K562 (cell line): ENCODE data around the gene POLD2. TPM values are rescaled to one million over a fixed set of nuclear protein-coding genes. Genes with fewer than 3 reads are reported as not detected.

ENCODE experiments used
- ATAC-seq: fragments of 200-7000 bp; cut with Tn5 transposase; 3 replicates; pipeline ENCODE4 v1.9.1; 2020; ENCODE audit warnings: moderate library complexity
- BruUV-seq: library from RNA; stranded (reverse); fragments of 400-500 nt; replicated peaks from 2 replicates; lab custom pipeline; 2021; lab: Mats Ljungman, UMichigan
- CTCF ChIA-PET: fragments of 300-600 bp; formaldehyde crosslinking; extraction: SDS; loops from one replicate; lab custom pipeline; 2021; ENCODE audit warnings: low intra/inter-chr PET ratio; lab: Yijun Ruan, JAX
- POLR2A ChIA-PET: fragments of 300-600, 350-650 bp; sonication (Branson Sonifier 250); formaldehyde crosslinking; extraction: SDS; loops from one replicate; lab custom pipeline; 2021; ENCODE audit warnings: antibody characterized with exemption, inconsistent platforms; lab: Yijun Ruan, JAX
- DNase-seq, 4 experiments: peaks; one replicate each; pipeline versions ENCODE4 v3.0.0 to v3.0.0-alpha.2; 2011 to 2018; ENCODE audit warnings: low spot score in 3 of 4, mixed read lengths in 3 of 4; ENCODE audit errors: extremely low read depth in 1 of 4
- FAIRE-seq: peaks from 2 replicates; lab custom pipeline; 2011; peaks lifted over from hg19 to GRCh38; lab: Jason Lieb, UNC
- H2AFZ ChIP-seq: 2 replicates; pipeline ENCODE4 v1.6.0; 2011; ENCODE audit warnings: low read depth, low read length, control low read depth, inconsistent platforms
- H3K27ac ChIP-seq: fragments of 200-600 bp; 3 replicates; pipeline ENCODE4 v1.8.0; 2011; ENCODE audit warnings: low read depth, mild to moderate bottlenecking, control low read depth, inconsistent platforms, low read length, moderate library complexity, mixed read lengths; ENCODE audit errors: extremely low read depth
- H3K27me3 ChIP-seq, 2 experiments: fragments of 300-600 bp in 1 of 2; 2 replicates in 1 of 2; 3 replicates in 1 of 2; pipeline versions ENCODE4 v1.6.0 to v1.8.0; 2011; ENCODE audit warnings: inconsistent platforms in 2 of 2, low read length in 2 of 2, mild to moderate bottlenecking in 1 of 2, mixed read lengths in 1 of 2, moderate library complexity in 1 of 2; ENCODE audit not compliant: control insufficient read depth in 2 of 2, insufficient read depth in 2 of 2
- H3K36me3 ChIP-seq: fragments of 300-600 bp; 3 replicates; pipeline ENCODE4 v1.8.0; 2011; ENCODE audit warnings: mild to moderate bottlenecking, low read length, inconsistent platforms; ENCODE audit not compliant: control insufficient read depth, insufficient read depth
- H3K4me1 ChIP-seq, 2 experiments: fragments of 200-600 bp in 1 of 2; replicated peaks in 1 of 2; 2 replicates in 1 of 2; 3 replicates in 1 of 2; pipeline versions ENCODE4 v1.5.1 to v1.8.0; 2011; ENCODE audit warnings: inconsistent platforms in 2 of 2, low read length in 2 of 2, mild to moderate bottlenecking in 1 of 2, mixed read lengths in 1 of 2, moderate library complexity in 1 of 2; ENCODE audit not compliant: control insufficient read depth in 2 of 2, insufficient read depth in 2 of 2
- H3K4me2 ChIP-seq: 2 replicates; pipeline ENCODE4 v1.6.1; 2011; ENCODE audit warnings: low read length, control low read depth, inconsistent platforms, mixed read lengths; ENCODE audit not compliant: insufficient read depth
- H3K4me3 ChIP-seq: fragments of 200-600 bp; sonication (generic), shearing (Covaris generic); 2 replicates; pipeline ENCODE4 v1.5.1; 2016; ENCODE audit warnings: control low read depth, inconsistent platforms
- H3K79me2 ChIP-seq: fragments of 200-600 bp; 3 replicates; pipeline ENCODE4 v1.8.0; 2011; ENCODE audit warnings: low read length, inconsistent platforms; ENCODE audit not compliant: control insufficient read depth, insufficient read depth
- H3K9ac ChIP-seq, 2 experiments: 2 replicates each; pipeline versions ENCODE4 v1.6.0 to v1.6.1; 2011; ENCODE audit warnings: low read depth in 2 of 2, low read length in 2 of 2, control low read depth in 1 of 2, inconsistent platforms in 1 of 2, mild to moderate bottlenecking in 1 of 2, mixed read lengths in 1 of 2; ENCODE audit not compliant: insufficient read depth in 1 of 2
- H3K9me1 ChIP-seq: one replicate; pipeline ENCODE4 v1.6.0; 2011; ENCODE audit warnings: inconsistent platforms, mild to moderate bottlenecking, low read length, moderate library complexity; ENCODE audit not compliant: control insufficient read depth, insufficient read depth
- H3K9me3 ChIP-seq: replicated peaks from 2 replicates; pipeline ENCODE4 v1.5.1; 2011; ENCODE audit warnings: low read depth, low read length, inconsistent platforms; ENCODE audit not compliant: control insufficient read depth, insufficient read depth
- H4K20me1 ChIP-seq: replicated peaks from 2 replicates; pipeline ENCODE4 v1.6.1; 2011; ENCODE audit warnings: low read length, inconsistent platforms, mixed read lengths; ENCODE audit not compliant: control insufficient read depth, insufficient read depth
- ASH1L ChIP-seq: fragments of 450-650 bp; IDR thresholded peaks from 2 replicates; pipeline ENCODE4 v1.6.1; 2018; ENCODE audit warnings: borderline replicate concordance, mild to moderate bottlenecking, low read depth; ENCODE audit not compliant: partially characterized antibody
- C11orf30 ChIP-seq: fragments of 450-650 bp; IDR thresholded peaks from 2 replicates; pipeline ENCODE4 v1.6.1; 2016; ENCODE audit warnings: low read depth, mild to moderate bottlenecking
- CBFA2T3 ChIP-seq: fragments of 450-650 bp; IDR thresholded peaks from 2 replicates; pipeline ENCODE4 v1.6.1; 2017
- CEBPG ChIP-seq, 3 experiments: fragments of 200-800 bp in 1 of 3; sonication (Bioruptor generic) in 1 of 3; sonication (generic) in 1 of 3; formaldehyde crosslinking in 1 of 3; IDR thresholded peaks in 2 of 3; conservative IDR thresholded peaks in 1 of 3; 2 replicates each; pipeline versions ENCODE4 v1.6.1 to v1.8.0; 2016 to 2022; ENCODE audit warnings: missing compliant biosample characterization in 2 of 3, missing genetic modification characterization in 2 of 3, mild to moderate bottlenecking in 1 of 3, missing genetic modification reagents in 1 of 3
- ELF4 ChIP-seq: fragments of 450-650 bp; formaldehyde crosslinking; IDR thresholded peaks from 2 replicates; pipeline ENCODE4 v1.4.0; 2022; ENCODE audit warnings: missing genetic modification characterization
- ETV5 ChIP-seq: sonication (generic); formaldehyde crosslinking; IDR thresholded peaks from 2 replicates; pipeline ENCODE4 v1.4.0; 2020; ENCODE audit warnings: low read depth, mild to moderate bottlenecking, missing genetic modification reagents
- HDAC2 ChIP-seq: fragments of 450-650 bp; IDR thresholded peaks from 2 replicates; pipeline ENCODE4 v1.6.1; 2016; ENCODE audit warnings: mild to moderate bottlenecking
- HIVEP1 ChIP-seq: fragments of 250-450 bp; sonication (Bioruptor Pico); IDR thresholded peaks from 2 replicates; pipeline ENCODE4 v1.4.0; 2020; ENCODE audit warnings: mild to moderate bottlenecking
- HNRNPL ChIP-seq: fragments of 200-400 bp; formaldehyde crosslinking; IDR thresholded peaks from 2 replicates; pipeline ENCODE4 v1.6.1; 2017; ENCODE audit warnings: low read depth, mild to moderate bottlenecking, low read length
- HSF4 ChIP-seq: fragments of 250-450 bp; sonication (Bioruptor Pico); IDR thresholded peaks from 2 replicates; pipeline ENCODE4 v2.1.2; 2022; ENCODE audit warnings: mild to moderate bottlenecking, moderate library complexity, borderline replicate concordance
- JUNB ChIP-seq: fragments of 450-650 bp; formaldehyde crosslinking; conservative IDR thresholded peaks from 2 replicates; pipeline ENCODE4 v1.4.0; 2020; ENCODE audit warnings: mild to moderate bottlenecking
- PTBP1 ChIP-seq: fragments of 200-400 bp; formaldehyde crosslinking; IDR thresholded peaks from 2 replicates; pipeline ENCODE4 v1.6.1; 2017; ENCODE audit warnings: low read depth, low read length
- SETDB1 ChIP-seq: IDR thresholded peaks from one replicate; pipeline ENCODE4 v1.6.1; 2012; ENCODE audit warnings: low read length, control low read depth, inconsistent platforms
- SRF ChIP-seq, 2 experiments: fragments of 250-450, 450-650 bp in 1 of 2; sonication (Bioruptor Pico) in 1 of 2; sonication (generic) in 1 of 2; formaldehyde crosslinking; IDR thresholded peaks; 2 replicates each; pipeline versions ENCODE4 v1.5.0 to v1.5.1; 2020 to 2022; ENCODE audit warnings: mild to moderate bottlenecking in 1 of 2, missing genetic modification reagents in 1 of 2
- ZEB2 ChIP-seq: fragments of 450-650 bp; IDR thresholded peaks from 2 replicates; pipeline ENCODE4 v1.6.1; 2016
- ZFP1 ChIP-seq: fragments of 450-650 bp; formaldehyde crosslinking; IDR thresholded peaks from 2 replicates; pipeline ENCODE4 v1.4.0; 2020; ENCODE audit warnings: mild to moderate bottlenecking, mixed read lengths
- ZFP91 ChIP-seq: sonication (generic); formaldehyde crosslinking; IDR thresholded peaks from 2 replicates; pipeline ENCODE4 v1.8.0; 2022; ENCODE audit warnings: mild to moderate bottlenecking, missing genetic modification reagents
- ZNF133 ChIP-seq: fragments of 250-450 bp; sonication (Bioruptor Pico); IDR thresholded peaks from 2 replicates; pipeline ENCODE4 v1.4.0; 2020; ENCODE audit warnings: mild to moderate bottlenecking
- ZNF766 ChIP-seq: fragments of 200-800 bp; sonication (Bioruptor generic); conservative IDR thresholded peaks from 2 replicates; pipeline ENCODE4 v1.6.1; 2016; ENCODE audit warnings: missing genetic modification characterization, missing compliant biosample characterization
- WGBS: fragments of 100-300 bp; shearing (Covaris generic); methylation state at CpG from one replicate; pipeline ENCODE4 v1.1.6; 2016; ENCODE audit warnings: low coverage, mixed read lengths; ENCODE audit not compliant: insufficient coverage; ENCODE audit errors: missing lambda C conversion rate; 5-methylcytosine and 5-hydroxymethylcytosine counted together
- in situ Hi-C: fragments of 300-500 bp; cut with MboI; formaldehyde crosslinking; loops from 4 replicates; pipeline ENCODE4 v1.15.0; 2018; ENCODE audit warnings: inconsistent platforms, mixed read lengths
- intact Hi-C: fragments of 100-400 bp; cut with micrococcal nuclease; formaldehyde crosslinking; loops from 2 replicates; pipeline ENCODE4 v1.14.2; 2022
- polyA plus RNA-seq, 8 experiments: library from polyadenylated mRNA; depleted of rRNA in 4 of 8; stranded (reverse) in 5 of 8; unstranded in 3 of 8; fragments of >200 nt; fragmentation: Nextera tagmentation in 2 of 8; fragmentation: Illumina TruSeq in 1 of 8; extraction: Ambion mirVana in 2 of 8; extraction: Trizol in 1 of 8; gene quantifications; 2 replicates each; pipeline versions ENCODE4 v1.2.1 to v1.2.3, GENCODE V29; 2011 to 2014; ENCODE audit warnings: inconsistent platforms in 1 of 8, missing spikeins in 1 of 8
- total RNA-seq, 7 experiments: library from RNA; depleted of rRNA in 6 of 7; stranded (reverse); fragments of >200 nt in 6 of 7; fragmentation: Illumina TruSeq in 2 of 7; extraction: Trizol in 2 of 7; gene quantifications; 2 replicates each; pipeline versions ENCODE4 v1.2.1 to v1.2.3, GENCODE V29; 2011 to 2021; ENCODE audit warnings: low replicate concordance in 1 of 7
- TF ChIP-seq, protein P1 (sequence below): fragments of 250-450 bp; sonication (Bioruptor Pico); IDR thresholded peaks from 2 replicates; pipeline ENCODE4 v1.5.1; 2021; ENCODE audit warnings: mild to moderate bottlenecking
- TF ChIP-seq, protein P2 (sequence below): fragments of 250-450 bp; sonication (Bioruptor Pico); IDR thresholded peaks from 2 replicates; pipeline ENCODE4 v1.9.0; 2021; ENCODE audit warnings: mild to moderate bottlenecking

The POLD2 gene
- total and polyA plus RNA-seq, 9 of the 15 experiments (the other 6 are each of a cell fraction or from before 2014, with no cell fraction given), result 29.7 to 259 (median 225) TPM

- TF ChIP-seq, protein P1, sequence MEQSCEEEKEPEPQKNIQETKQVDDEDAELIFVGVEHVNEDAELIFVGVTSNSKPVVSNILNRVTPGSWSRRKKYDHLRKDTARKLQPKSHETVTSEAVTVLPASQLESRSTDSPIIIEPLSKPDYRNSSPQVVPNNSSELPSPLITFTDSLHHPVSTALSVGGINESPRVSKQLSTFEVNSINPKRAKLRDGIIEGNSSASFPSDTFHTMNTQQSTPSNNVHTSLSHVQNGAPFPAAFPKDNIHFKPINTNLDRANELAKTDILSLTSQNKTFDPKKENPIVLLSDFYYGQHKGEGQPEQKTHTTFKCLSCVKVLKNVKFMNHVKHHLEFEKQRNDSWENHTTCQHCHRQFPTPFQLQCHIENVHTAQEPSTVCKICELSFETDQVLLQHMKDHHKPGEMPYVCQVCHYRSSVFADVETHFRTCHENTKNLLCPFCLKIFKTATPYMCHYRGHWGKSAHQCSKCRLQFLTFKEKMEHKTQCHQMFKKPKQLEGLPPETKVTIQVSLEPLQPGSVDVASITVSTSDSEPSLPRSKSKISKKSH, result no peak
- TF ChIP-seq, protein P2, sequence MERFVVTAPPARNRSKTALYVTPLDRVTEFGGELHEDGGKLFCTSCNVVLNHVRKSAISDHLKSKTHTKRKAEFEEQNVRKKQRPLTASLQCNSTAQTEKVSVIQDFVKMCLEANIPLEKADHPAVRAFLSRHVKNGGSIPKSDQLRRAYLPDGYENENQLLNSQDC (CRISPR knock-in tag), result no peak
- TF ChIP-seq ASH1L, result no peak
- TF ChIP-seq HDAC2, result no peak
- no peak for TF ChIP-seq HSF4 (CRISPR knock-in tag)
- TF ChIP-seq ZNF766, result no peak
- no peak for TF ChIP-seq ELF4 (CRISPR knock-in tag)
- TF ChIP-seq ETV5 (CRISPR knock-in tag), result no peak
- TF ChIP-seq HIVEP1 (CRISPR knock-in tag), result no peak
- no peak for TF ChIP-seq ZFP1
Observed at GRCh38 chr7:44133295-44133694, 9.9 kb upstream of the POLD2 start (continued).

- CTCF ChIA-PET, result interaction anchor here (0.6 to 1.3 kb wide), 2 partner anchors 64 to 70 kb away, joined by 3 to 4 read pairs; no protein-coding TSS in a partner anchor
- intact Hi-C loops (no loop called here), in situ Hi-C loops (no loop called here)
- no peaks in the 10 kb centered on the region for H3K9me1 ChIP-seq
- WGBS, result 67% methylated on average over 2 of the region's 2 CpGs
- no peaks in the 10 kb centered on the region for H3K9me3 ChIP-seq
- H3K4me3 ChIP-seq, result no peak overlapping the region
- TF ChIP-seq HNRNPL (no peak), C11orf30 (no peak), ZEB2 (no peak), ZFP91 (no peak), CBFA2T3 (no peak), SETDB1 (no peak), CEBPG (CRISPR knock-in tag; IDR thresholded peaks at IDR 0.05) (no peak), CEBPG (tag; conservative IDR thresholded peaks at IDR 0.05 in 1 of 2, IDR thresholded peaks at IDR 0.05 in 1 of 2) (no peak), SRF (CRISPR knock-in tag; IDR thresholded peaks at IDR 0.05) (no peak), JUNB (CRISPR knock-in tag) (no peak), ZNF133 (CRISPR knock-in tag) (no peak), PTBP1 (no peak)
- FAIRE-seq (no peak), ATAC-seq (no peak), DNase-seq (no peak)
- POLR2A ChIA-PET, result interaction anchor here (1.2 to 1.3 kb wide), 2 partner anchors 10 to 15 kb away, joined by 5 read pairs; no protein-coding TSS in a partner anchor
- peak overlapping the region in 1 of 2 experiments; percentile 63; a peak in 1 of 4 replicates for H3K9ac ChIP-seq
- no peak overlapping the region for H2AFZ ChIP-seq
- no peaks in the 10 kb centered on the region for H3K36me3 ChIP-seq
- H4K20me1 ChIP-seq, result no peaks in the 10 kb centered on the region
- H3K4me2 ChIP-seq, result no peak overlapping the region
- H3K4me1 ChIP-seq, result 0 out of 5 replicates have a peak, but pooled peaks cover 0 to 4% of the 10 kb centered on the region in 2 experiments
- no peaks in the 10 kb centered on the region for H3K79me2 ChIP-seq
- no TSS peak for BruUV-seq
- no peaks in the 10 kb centered on the region for H3K27me3 ChIP-seq
- no peak overlapping the region for H3K27ac ChIP-seq
Observed at GRCh38 chr7:44132039-44132438, 8.7 kb upstream of the POLD2 start.
